ENCODE results near the gene KNCN.

KNCN gene

GRCh38 chr1:46549697-46550681, 1.5 kb downstream of the KNCN start:
- Histone ChIP-seq H3K4me1 (ENCODE audit: control insufficient read depth, insufficient read depth, low read length) (no peaks in the 10 kb centered on the region), H3K36me3 (ENCODE audit: control insufficient read depth in 2 of 2, insufficient read depth in 1 of 2, low read length in 2 of 2) (no peaks in the 10 kb centered on the region), H3K9me3 (ENCODE audit: control insufficient read depth, insufficient read depth, low read depth, low read length) (no peaks in the 10 kb centered on the region), H3K4me3 (ENCODE audit: low read depth, low read length) (no peak overlapping the region), H3K27ac (ENCODE audit: extremely low read depth, low read depth, low read length) (no peak overlapping the region)
- ChIA-PET CTCF (interaction anchor here (0.7 to 5.8 kb wide), 7 partner anchors 14 to 175 kb away, joined by 3 to 64 read pairs (median 10); a partner anchor contains a TSS), POLR2A (no interaction called here)
- TF ChIP-seq KLF10 (tag by site-specific recombination; IDR thresholded peaks at IDR 0.05) (no peak), BCL11B (tag by site-specific recombination; IDR thresholded peaks at IDR 0.05; ENCODE audit: low read depth) (no peak), ZFHX2 (tag by site-specific recombination; conservative IDR thresholded peaks at IDR 0.05) (peak; percentile 69), ZNF560 (tag by site-specific recombination; IDR thresholded peaks at IDR 0.05; ENCODE audit: borderline replicate concordance) (no peak), ZNF768 (tag by site-specific recombination; IDR thresholded peaks at IDR 0.05) (no peak), GLIS2 (tag by site-specific recombination; IDR thresholded peaks at IDR 0.05) (peak; percentile 31; the same call in 1 of the 2 replicates), EGR2 (tag by site-specific recombination; IDR thresholded peaks at IDR 0.05; ENCODE audit: low read depth) (peak; percentile 28; the same call in 1 of the 2 replicates), MYNN (tag by site-specific recombination; IDR thresholded peaks at IDR 0.05; ENCODE audit: borderline replicate concordance) (no peak), ZNF24 (tag by site-specific recombination; IDR thresholded peaks at IDR 0.05) (no peak)

GRCh38 chr1:46547481-46548383, 3.7 kb downstream of the KNCN start:
- CTCF ChIA-PET = interaction anchor here (0.6 to 5.8 kb wide), 28 partner anchors 12 to 1178 kb away, joined by 3 to 64 read pairs (median 4); partner anchors contain the start of gene ATPAF1
- Histone ChIP-seq H3K27ac (ENCODE audit: extremely low read depth, low read depth, low read length) (no peak overlapping the region), H3K36me3 (ENCODE audit: control insufficient read depth in 2 of 2, insufficient read depth in 1 of 2, low read length in 2 of 2) (no peaks in the 10 kb centered on the region), H3K4me1 (ENCODE audit: control insufficient read depth, insufficient read depth, low read length) (no peaks in the 10 kb centered on the region), H3K4me3 (ENCODE audit: low read depth, low read length) (no peak overlapping the region), H3K9me3 (ENCODE audit: control insufficient read depth, insufficient read depth, low read depth, low read length) (no peaks in the 10 kb centered on the region)
- no peak for TF ChIP-seq ZNF560 (tag by site-specific recombination; IDR thresholded peaks at IDR 0.05; ENCODE audit: borderline replicate concordance)
- no peak for TF ChIP-seq KLF17 (tag by site-specific recombination; IDR thresholded peaks at IDR 0.05)
- TF ChIP-seq REST (tag by site-specific recombination; IDR thresholded peaks at IDR 0.05) = no peak
- TF ChIP-seq ZNF654 (tag by site-specific recombination; IDR thresholded peaks at IDR 0.05; ENCODE audit: low read depth) = peak; percentile 60
- TF ChIP-seq ZNF155 (tag by site-specific recombination; IDR thresholded peaks at IDR 0.05) = no peak
- TF ChIP-seq CTCF (tag by site-specific recombination; IDR thresholded peaks at IDR 0.05) = peak; percentile 33; the same call in 1 of the 2 replicates
- TF ChIP-seq ZNF629 (tag by site-specific recombination; IDR thresholded peaks at IDR 0.05) = no peak
- no peak for TF ChIP-seq ZNF311 (tag by site-specific recombination; IDR thresholded peaks at IDR 0.05; ENCODE audit: borderline replicate concordance)
- TF ChIP-seq ZNF350 (tag by site-specific recombination; IDR thresholded peaks at IDR 0.05) = no peak
- TF ChIP-seq PRDM1 (tag by site-specific recombination; IDR thresholded peaks at IDR 0.05) = no peak
- POLR2A ChIA-PET = interaction anchor here (0.7 kb wide), 1 partner anchor 12 kb away, joined by 3 read pairs; a partner anchor contains a TSS

Data from HEK293 (cell line).